ENCODE measurements around the gene NUDT3.
A peak's percentile ranks its signal among the peaks of the same experiment; 100 is the strongest.
"Not testable (repeated sequence)": the region's sequence is repeated elsewhere in the genome, so short reads cannot be mapped to it uniquely, and the experiment has no call there.

The NUDT3 gene

GRCh38 chr6:34248727-34249468, 143.6 kb downstream of the NUDT3 start, which contains the start of gene SMIM29:
TSS of gene SMIM29 (minus strand) at chr6:34249006. CDS start at chr6:34247791, 1,215 bp downstream.
- peak; percentile 97 for DNase-seq

- DNase-seq, result peak; percentile 59 to 75
These were observed 144.2 kb downstream of the NUDT3 start for GRCh38 chr6:34248198-34248726.

GRCh38 chr6:34247481-34248197, 144.8 kb downstream of the NUDT3 start:
- no peak for DNase-seq

GRCh38 chr6:34246563-34247391, 145.7 kb downstream of the NUDT3 start:
- peak in 1 of 2 donors; percentile 23 for DNase-seq

- DNase-seq, result no peak
These were observed 146.3 kb downstream of the NUDT3 start for GRCh38 chr6:34246249-34246562.

GRCh38 chr6:34245761-34246140, 146.7 kb downstream of the NUDT3 start:
- not testable (repeated sequence) for DNase-seq

GRCh38 chr6:34245032-34245760, 147.3 kb downstream of the NUDT3 start:
- DNase-seq, result not testable (repeated sequence)

- peak; percentile 71 to 84 for DNase-seq
These were observed 148.3 kb downstream of the NUDT3 start for GRCh38 chr6:34243901-34244884.

GRCh38 chr6:34243131-34243771, 149.2 kb downstream of the NUDT3 start:
- DNase-seq, result no peak

GRCh38 chr6:34242252-34243130, 150.0 kb downstream of the NUDT3 start:
- no peak for DNase-seq

GRCh38 chr6:34241351-34242215, 150.9 kb downstream of the NUDT3 start:
- DNase-seq, result no peak

GRCh38 chr6:34240329-34241248, 151.9 kb downstream of the NUDT3 start:
- DNase-seq, result no peak

GRCh38 chr6:34239893-34240292, 152.6 kb downstream of the NUDT3 start:
- no peak for DNase-seq

GRCh38 chr6:34239500-34239825, 153.0 kb downstream of the NUDT3 start:
- no peak for DNase-seq

- no peak for DNase-seq
These were observed 153.6 kb downstream of the NUDT3 start for GRCh38 chr6:34238585-34239499.
